GM12878 (cell line): ENCODE measurements around the gene RTEL1. TPM values are rescaled to one million over a fixed set of nuclear protein-coding genes. Genes with fewer than 3 reads are reported as not detected.

Experiments
- ATF7 ChIP-seq: fragments of 450-650 bp; IDR thresholded peaks from 2 replicates; pipeline ENCODE4 v1.6.1; 2016; ENCODE audit warnings: low read depth, mild to moderate bottlenecking
- BHLHE40 ChIP-seq, 2 experiments: fragments of 450-650 bp in 1 of 2; IDR thresholded peaks; 2 replicates each; pipeline ENCODE4 v1.6.1; 2011 to 2017; ENCODE audit warnings: low read depth in 2 of 2, borderline replicate concordance in 1 of 2, improper control_type of control experiment in 1 of 2, low read length in 1 of 2, mild to moderate bottlenecking in 1 of 2
- CBX3 ChIP-seq: fragments of 200-600 bp; sonication (generic); IDR thresholded peaks from 2 replicates; pipeline ENCODE4 v1.6.1; 2016; ENCODE audit warnings: low read depth, borderline replicate concordance
- CEBPB ChIP-seq, 2 experiments: fragments of 150-350 bp in 1 of 2; IDR thresholded peaks; 2 replicates each; pipeline ENCODE4 v1.6.1; 2012 to 2014; ENCODE audit warnings: low read depth in 2 of 2, low read length in 2 of 2, borderline replicate concordance in 1 of 2, inconsistent platforms in 1 of 2
- CHD1 ChIP-seq: IDR thresholded peaks from 2 replicates; pipeline ENCODE4 v1.6.1; 2012; ENCODE audit warnings: low read depth, low read length, improper control_type of control experiment
- CREM ChIP-seq: IDR thresholded peaks from 2 replicates; pipeline ENCODE4 v1.6.1; 2014; ENCODE audit warnings: antibody characterized with exemption, low read depth
- EED ChIP-seq: sonication (generic); IDR thresholded peaks from 2 replicates; pipeline ENCODE4 v1.6.1; 2016; ENCODE audit warnings: antibody characterized with exemption, low read depth
- ETV6 ChIP-seq, 2 experiments: fragments of 450-650 bp in 1 of 2; IDR thresholded peaks in 1 of 2; conservative IDR thresholded peaks in 1 of 2; 2 replicates each; pipeline ENCODE4 v1.6.1; 2014; ENCODE audit warnings: antibody characterized with exemption in 1 of 2, borderline replicate concordance in 1 of 2, low read depth in 1 of 2, mild to moderate bottlenecking in 1 of 2, moderate library complexity in 1 of 2
- FOS ChIP-seq: IDR thresholded peaks from 3 replicates; pipeline ENCODE4 v1.6.1; 2011; ENCODE audit warnings: borderline replicate concordance; ENCODE audit not compliant: insufficient read length; ENCODE audit errors: extremely low read depth
- LARP7 ChIP-seq: fragments of 450-650 bp; IDR thresholded peaks from 2 replicates; pipeline ENCODE4 v1.6.1; 2017; ENCODE audit warnings: mild to moderate bottlenecking
- MEF2A ChIP-seq: IDR thresholded peaks from 2 replicates; pipeline ENCODE4 v1.6.1; 2011; ENCODE audit warnings: low read depth, mild to moderate bottlenecking, low read length, moderate library complexity; ENCODE audit not compliant: insufficient read depth
- MTA2 ChIP-seq: fragments of 450-650 bp; IDR thresholded peaks from 2 replicates; pipeline ENCODE4 v1.6.1; 2016; ENCODE audit warnings: low read depth, mild to moderate bottlenecking, moderate library complexity
- MYB ChIP-seq: fragments of 150-350 bp; IDR thresholded peaks from 2 replicates; pipeline ENCODE4 v1.6.1; 2014; ENCODE audit warnings: mild to moderate bottlenecking, low read depth, low read length, borderline replicate concordance
- NBN ChIP-seq: fragments of 450-650 bp; IDR thresholded peaks from 2 replicates; pipeline ENCODE4 v1.6.1; 2016
- NFIC ChIP-seq: IDR thresholded peaks from 2 replicates; pipeline ENCODE4 v1.6.1; 2012; ENCODE audit warnings: low read depth, mild to moderate bottlenecking, inconsistent platforms, low read length, moderate library complexity
- NFYA ChIP-seq: IDR thresholded peaks from 2 replicates; pipeline ENCODE4 v1.6.1; 2011; ENCODE audit warnings: low read depth, mild to moderate bottlenecking, low read length, improper control_type of control experiment, borderline replicate concordance
- NR2C1 ChIP-seq: fragments of 450-650 bp; IDR thresholded peaks from 2 replicates; pipeline ENCODE4 v1.6.1; 2017; ENCODE audit warnings: antibody characterized with exemption, mild to moderate bottlenecking, moderate library complexity
- NRF1 ChIP-seq: conservative IDR thresholded peaks from 2 replicates; pipeline ENCODE4 v1.6.1; 2011; ENCODE audit warnings: mild to moderate bottlenecking, low read depth, low read length, improper control_type of control experiment
- POLR2AphosphoS5 ChIP-seq: IDR thresholded peaks from 2 replicates; pipeline ENCODE4 v1.6.1; 2011; ENCODE audit warnings: mild to moderate bottlenecking, low read length, inconsistent platforms
- POU2F2 ChIP-seq: IDR thresholded peaks from 3 replicates; pipeline ENCODE4 v1.6.1; 2011; ENCODE audit warnings: low read depth, mild to moderate bottlenecking, low read length, borderline replicate concordance
- SIX5 ChIP-seq: IDR thresholded peaks from 2 replicates; pipeline ENCODE4 v1.6.1; 2011; ENCODE audit warnings: mild to moderate bottlenecking, low read depth, low read length, moderate library complexity; ENCODE audit not compliant: severe bottlenecking
- SMAD5 ChIP-seq: IDR thresholded peaks from 2 replicates; pipeline ENCODE4 v1.6.1; 2016; ENCODE audit warnings: antibody characterized with exemption, low read depth
- SMARCA5 ChIP-seq: fragments of 450-650 bp; IDR thresholded peaks from 2 replicates; pipeline ENCODE4 v1.6.1; 2017; ENCODE audit warnings: mild to moderate bottlenecking
- SPI1 ChIP-seq: IDR thresholded peaks from 2 replicates; pipeline ENCODE4 v1.6.1; 2011; ENCODE audit warnings: low read depth, mild to moderate bottlenecking, low read length, moderate library complexity, borderline replicate concordance; ENCODE audit not compliant: insufficient read depth
- TARDBP ChIP-seq: IDR thresholded peaks from 2 replicates; pipeline ENCODE4 v1.6.1; 2016; ENCODE audit warnings: borderline replicate concordance
- TCF7 ChIP-seq: IDR thresholded peaks from 2 replicates; pipeline ENCODE4 v1.6.1; 2014; ENCODE audit warnings: antibody characterized with exemption, borderline replicate concordance
- YBX1 ChIP-seq: fragments of 450-650 bp; IDR thresholded peaks from 2 replicates; pipeline ENCODE4 v1.6.1; 2016; ENCODE audit warnings: antibody characterized with exemption
- YY1 ChIP-seq: IDR thresholded peaks from 2 replicates; pipeline ENCODE4 v1.6.1; 2011; ENCODE audit warnings: low read depth, mild to moderate bottlenecking, low read length
- ZNF592 ChIP-seq: fragments of 450-650 bp; IDR thresholded peaks from 2 replicates; pipeline ENCODE4 v1.6.1; 2017; ENCODE audit warnings: mild to moderate bottlenecking, moderate library complexity
- ZNF622 ChIP-seq: fragments of 450-650 bp; IDR thresholded peaks from 2 replicates; pipeline ENCODE4 v1.6.1; 2017; ENCODE audit warnings: mild to moderate bottlenecking, inconsistent platforms
- ZSCAN29 ChIP-seq: fragments of 450-650 bp; IDR thresholded peaks from 2 replicates; pipeline ENCODE4 v1.6.1; 2017; ENCODE audit warnings: mild to moderate bottlenecking, moderate library complexity
- polyA plus RNA-seq, 11 experiments: library from polyadenylated mRNA; depleted of rRNA in 4 of 11; unstranded in 6 of 11; stranded (reverse) in 5 of 11; fragments of >200 nt; fragmentation: Nextera tagmentation in 4 of 11; fragmentation: Illumina TruSeq in 1 of 11; extraction: Ambion mirVana in 4 of 11; extraction: Trizol in 1 of 11; gene quantifications; 1 replicate in 1 of 11; 2 replicates in 10 of 11; pipeline versions ENCODE4 v1.2.1 to v1.2.3, GENCODE V29; 2011 to 2016; ENCODE audit warnings: inconsistent platforms in 2 of 11, missing spikeins in 2 of 11, low read depth in 1 of 11
- total RNA-seq, 4 experiments: library from RNA; depleted of rRNA in 3 of 4; stranded (reverse); fragments of >200 nt in 3 of 4; fragmentation: Illumina TruSeq in 1 of 4; extraction: Trizol in 1 of 4; gene quantifications; 2 replicates each; pipeline versions ENCODE4 v1.2.1 to v1.2.3, GENCODE V29; 2013 to 2021

The RTEL1 gene
- total and polyA plus RNA-seq, 10 of the 15 experiments (the other 5 are each of a cell fraction or from before 2014, with no cell fraction given), result 0.40 to 37.2 (median 15.6) TPM; not detected in 1

DNA sequence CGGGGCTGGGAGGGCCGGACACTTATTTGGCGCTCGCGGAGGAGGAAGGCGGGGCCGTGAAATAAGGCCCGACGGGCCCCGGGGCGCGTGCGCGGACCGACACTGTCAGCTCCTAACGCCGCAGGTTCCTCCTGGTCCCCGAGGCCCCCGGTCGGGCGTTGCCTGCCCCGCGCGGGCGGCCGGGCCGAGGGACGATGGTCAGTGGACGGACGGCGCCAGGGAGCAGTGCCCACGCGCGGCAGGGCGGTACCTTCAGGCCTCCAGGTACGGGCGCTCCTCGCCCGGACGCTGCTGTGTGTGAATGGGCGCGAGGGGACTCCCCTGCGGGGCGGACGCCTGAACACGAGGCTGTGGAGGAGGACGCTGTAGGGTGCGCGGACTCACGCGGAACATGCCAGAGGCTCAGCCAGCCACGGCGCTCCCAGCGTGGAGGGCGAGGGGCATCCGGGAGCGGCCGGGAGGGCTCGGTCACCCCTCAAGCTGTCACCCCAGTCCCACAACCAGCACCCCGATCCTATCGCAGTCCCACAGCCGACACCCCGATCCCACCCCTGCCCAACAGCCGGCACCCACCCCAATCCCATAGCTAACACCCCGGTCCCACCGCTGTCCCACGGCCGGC lies 30.9 kb upstream of the RTEL1 start (continued):
- TF ChIP-seq SIX5 (no peak), NRF1 (peak; percentile 63), EED (no peak), TCF7 (no peak), LARP7 (peak; percentile 99), CHD1 (no peak), ATF7 (no peak), ETV6 (conservative IDR thresholded peaks at IDR 0.05 in 1 of 2, IDR thresholded peaks at IDR 0.05 in 1 of 2; ENCODE audit: borderline replicate concordance in 1 of 2, low read depth in 1 of 2) (no peak), CEBPB (IDR thresholded peaks at IDR 0.05; ENCODE audit: borderline replicate concordance in 1 of 2, low read depth in 2 of 2, low read length in 2 of 2) (no peak), SMARCA5 (peak; percentile 33; the same call in 1 of the 2 replicates), ZNF622 (no peak), NBN (no peak; the same call in 1 of the 2 replicates), POU2F2 (peak; percentile 42; the same call in 1 of the 3 replicates), ZNF592 (0 out of 2 replicates have a peak, but pooled peaks have one; percentile 28), NFIC (no peak), BHLHE40 (IDR thresholded peaks at IDR 0.05; ENCODE audit: borderline replicate concordance in 1 of 2, low read depth in 2 of 2, low read length in 1 of 2) (peak in 1 of 2 experiments; percentile 65; a peak in 2 of 4 replicates), CBX3 (no peak), MYB (no peak), SPI1 (no peak), CREM (peak; percentile 27; the same call in 1 of the 2 replicates), SMAD5 (peak; percentile 79; the same call in 1 of the 2 replicates), YBX1 (no peak), NR2C1 (no peak; the same call in 1 of the 2 replicates), POLR2AphosphoS5 (peak; percentile 84; the same call in 1 of the 2 replicates), TARDBP (no peak), FOS (no peak), YY1 (peak; percentile 35; the same call in 1 of the 2 replicates), MTA2 (no peak), ZSCAN29 (no peak), MEF2A (no peak), NFYA (no peak)
